Measurements from ENCODE around the gene FFAR3. TPM values are rescaled to one million over a fixed set of nuclear protein-coding genes. Genes with fewer than 3 reads are reported as not detected.

FFAR3 gene
- total and polyA plus RNA-seq, 2 of the 8 experiments (the other 6 are each of a cell fraction or from before 2014, with no cell fraction given), result not detected

DNA sequence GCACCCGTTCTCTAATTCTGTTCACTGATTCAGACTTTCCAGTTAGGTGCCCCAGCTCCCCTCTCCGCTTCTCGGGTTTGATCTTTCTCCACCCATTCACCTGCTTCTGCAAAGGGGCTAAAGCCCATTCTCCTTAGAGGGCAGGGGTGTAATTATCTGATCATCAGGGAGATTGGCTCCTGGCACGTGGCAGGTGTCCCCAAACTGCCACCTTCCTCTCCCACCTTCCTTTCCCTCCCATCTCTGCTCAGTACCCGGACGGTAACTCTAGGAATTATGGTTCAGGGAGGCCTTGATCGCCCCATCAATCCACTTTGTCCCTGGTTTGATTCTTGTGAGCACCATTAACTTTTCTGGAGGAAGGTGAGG lies 10.3 kb upstream of the FFAR3 start:
- H2BK15ac ChIP-seq (ENCODE audit: low read length), result no peak overlapping the region
- H3K4me3 ChIP-seq (ENCODE audit: extremely low read depth in 1 of 4, insufficient read depth in 2 of 4, low read depth in 3 of 4, low read length in 4 of 4), result no peak overlapping the region
- peaks cover 0 to 2% (median 0%) of the 10 kb centered on the region in 4 experiments; a peak in 2 of 7 replicates for H3K4me1 ChIP-seq (replicated peaks in 1 of 4; ENCODE audit: control insufficient read depth in 3 of 4, insufficient read depth in 4 of 4, low read length in 3 of 4)
- H3K4ac ChIP-seq (replicated peaks; ENCODE audit: insufficient read length, low read depth, low read length), result no peak overlapping the region
- no peaks in the 10 kb centered on the region for H3K36me3 ChIP-seq (ENCODE audit: control insufficient read depth in 2 of 4, insufficient read depth in 4 of 4, low read length in 3 of 4)
- TF ChIP-seq SRF (IDR thresholded peaks at IDR 0.05; ENCODE audit: low read depth, low read length), result no peak
- no peak for TF ChIP-seq SP2 (IDR thresholded peaks at IDR 0.05; ENCODE audit: low read length)
- TF ChIP-seq, protein P1, sequence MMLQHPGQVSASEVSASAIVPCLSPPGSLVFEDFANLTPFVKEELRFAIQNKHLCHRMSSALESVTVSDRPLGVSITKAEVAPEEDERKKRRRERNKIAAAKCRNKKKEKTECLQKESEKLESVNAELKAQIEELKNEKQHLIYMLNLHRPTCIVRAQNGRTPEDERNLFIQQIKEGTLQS (IDR thresholded peaks at IDR 0.05; ENCODE audit: insufficient read depth, low read depth, low read length), result no peak
- TF ChIP-seq CEBPB (IDR thresholded peaks at IDR 0.05; ENCODE audit: low read depth, low read length), result no peak
- TF ChIP-seq KDM1A (IDR thresholded peaks at IDR 0.05; ENCODE audit: borderline replicate concordance, low read length), result no peak
- no peak for TF ChIP-seq SAP30 (IDR thresholded peaks at IDR 0.05; ENCODE audit: insufficient read depth, insufficient replicate concordance, low read length)
- TF ChIP-seq CHD2 (IDR thresholded peaks at IDR 0.05; ENCODE audit: low read length), result no peak
- no peak for TF ChIP-seq EZH2 (IDR thresholded peaks at IDR 0.05; ENCODE audit: low read depth, low read length, severe bottlenecking)
- FAIRE-seq (no peak), DNase-seq (ENCODE audit: low read depth in 1 of 2, low spot score in 2 of 2) (no peak)
- H3K27ac ChIP-seq (ENCODE audit: low read depth, low read length), result no peak overlapping the region
- 94% methylated on average over 7 of the region's 7 CpGs; no CpG with 5 or more reads in 1 of the 2 experiments for WGBS, 2 experiments (ENCODE audit: extremely low coverage in 1 of 2, insufficient coverage in 1 of 2, insufficient read length in 1 of 2, insufficient replicate concordance in 2 of 2, low coverage in 1 of 2, low lambda C conversion rate in 2 of 2, missing lambda C conversion rate in 1 of 2)
- H3K14ac ChIP-seq (ENCODE audit: insufficient read length), result no peak overlapping the region
- H3K9me3 ChIP-seq (ENCODE audit: insufficient read depth in 2 of 2, low read depth in 1 of 2, low read length in 1 of 2), result no peaks in the 10 kb centered on the region
- no peaks in the 10 kb centered on the region for H4K20me1 ChIP-seq (replicated peaks in 1 of 2; ENCODE audit: control insufficient read depth in 1 of 2, insufficient read depth in 2 of 2, low read length in 2 of 2)
- no peak overlapping the region for H4K8ac ChIP-seq (ENCODE audit: extremely low read depth, insufficient read depth, low read length)
- H2AFZ ChIP-seq (ENCODE audit: low read length), result no peak overlapping the region
- ChIA-PET CTCF (ENCODE audit: partially characterized antibody) (interaction anchor here (0.8 to 0.9 kb wide), 2 partner anchors 40 kb away, joined by 3 read pairs; no protein-coding TSS in a partner anchor), POLR2A (ENCODE audit: partially characterized antibody) (no interaction called here)
- H2BK12ac ChIP-seq (ENCODE audit: low read depth, low read length), result no peak overlapping the region
- no peaks in the 10 kb centered on the region for H3K79me1 ChIP-seq (ENCODE audit: low read depth, low read length)
- H3K9ac ChIP-seq (replicated peaks in 1 of 4; ENCODE audit: extremely low read depth in 1 of 4, low read depth in 3 of 4, low read length in 3 of 4), result no peak overlapping the region
- no peak overlapping the region for H4K91ac ChIP-seq (replicated peaks; ENCODE audit: insufficient read length, low read length)
- no peak overlapping the region for H4K5ac ChIP-seq (ENCODE audit: insufficient read length, low read depth, low read length)
- no peak overlapping the region for H2AK5ac ChIP-seq (ENCODE audit: low read depth, low read length)
- no peak overlapping the region for H3K18ac ChIP-seq (ENCODE audit: extremely low read depth, low read length)
- H3K56ac ChIP-seq (replicated peaks; ENCODE audit: insufficient read length, low read depth, low read length), result no peak overlapping the region
- no peak overlapping the region for H2BK5ac ChIP-seq (ENCODE audit: low read depth, low read length)
- no peak overlapping the region for H2BK20ac ChIP-seq (ENCODE audit: low read length)
- no peak overlapping the region for H3K4me2 ChIP-seq (ENCODE audit: insufficient read depth in 1 of 2, low read depth in 2 of 2, low read length in 2 of 2)
- no peaks in the 10 kb centered on the region for H3K27me3 ChIP-seq (replicated peaks in 1 of 4; ENCODE audit: control insufficient read depth in 3 of 4, extremely low read depth in 1 of 4, insufficient read depth in 3 of 4, low read length in 3 of 4)
- no peaks in the 10 kb centered on the region for H3K79me2 ChIP-seq (ENCODE audit: control insufficient read depth in 1 of 2, insufficient read depth in 2 of 2, low read length in 2 of 2)
- no peak overlapping the region for H2BK120ac ChIP-seq (replicated peaks; ENCODE audit: low read depth, low read length)
- H3K23ac ChIP-seq (ENCODE audit: insufficient read length), result no peak overlapping the region
- H3K23me2 ChIP-seq (ENCODE audit: low read depth, low read length), result no peaks in the 10 kb centered on the region; the same call in 1 of the 2 replicates

All from H1 (cell line).